Mesodermal cell (in vitro differentiated cells): ENCODE data around the gene PRKAR1B.

Experiments used
- H3K27ac ChIP-seq: 2 replicates; pipeline ENCODE4 v1.7.0; 2013; ENCODE audit warnings: mild to moderate bottlenecking, low read depth, low read length, moderate library complexity; ENCODE audit not compliant: severe bottlenecking
- H3K36me3 ChIP-seq: 2 replicates; pipeline ENCODE4 v1.7.1; 2013; ENCODE audit warnings: mild to moderate bottlenecking, low read length, moderate library complexity; ENCODE audit not compliant: control insufficient read depth, insufficient read depth
- H3K4me1 ChIP-seq: one replicate; pipeline ENCODE4 v1.7.1; 2013; ENCODE audit warnings: mild to moderate bottlenecking, low read length; ENCODE audit not compliant: insufficient read depth, control insufficient read depth, poor library complexity, severe bottlenecking
- H3K4me3 ChIP-seq: 2 replicates; pipeline ENCODE4 v1.7.0; 2013; ENCODE audit warnings: low read length, control low read depth, mild to moderate bottlenecking; ENCODE audit not compliant: insufficient read depth, poor library complexity, severe bottlenecking; ENCODE audit errors: extremely low read depth
- H3K9me3 ChIP-seq: 2 replicates; pipeline ENCODE4 v1.7.1; 2013; ENCODE audit warnings: mild to moderate bottlenecking, low read length, moderate library complexity; ENCODE audit not compliant: control insufficient read depth
- WGBS, 2 experiments: methylation state at CpG; one replicate each; pipeline ENCODE4 v1.1.5; 2013; ENCODE audit warnings: missing lambda C conversion rate in 2 of 2; ENCODE audit not compliant: insufficient coverage in 2 of 2; 5-methylcytosine and 5-hydroxymethylcytosine counted together

The PRKAR1B gene

DNA sequence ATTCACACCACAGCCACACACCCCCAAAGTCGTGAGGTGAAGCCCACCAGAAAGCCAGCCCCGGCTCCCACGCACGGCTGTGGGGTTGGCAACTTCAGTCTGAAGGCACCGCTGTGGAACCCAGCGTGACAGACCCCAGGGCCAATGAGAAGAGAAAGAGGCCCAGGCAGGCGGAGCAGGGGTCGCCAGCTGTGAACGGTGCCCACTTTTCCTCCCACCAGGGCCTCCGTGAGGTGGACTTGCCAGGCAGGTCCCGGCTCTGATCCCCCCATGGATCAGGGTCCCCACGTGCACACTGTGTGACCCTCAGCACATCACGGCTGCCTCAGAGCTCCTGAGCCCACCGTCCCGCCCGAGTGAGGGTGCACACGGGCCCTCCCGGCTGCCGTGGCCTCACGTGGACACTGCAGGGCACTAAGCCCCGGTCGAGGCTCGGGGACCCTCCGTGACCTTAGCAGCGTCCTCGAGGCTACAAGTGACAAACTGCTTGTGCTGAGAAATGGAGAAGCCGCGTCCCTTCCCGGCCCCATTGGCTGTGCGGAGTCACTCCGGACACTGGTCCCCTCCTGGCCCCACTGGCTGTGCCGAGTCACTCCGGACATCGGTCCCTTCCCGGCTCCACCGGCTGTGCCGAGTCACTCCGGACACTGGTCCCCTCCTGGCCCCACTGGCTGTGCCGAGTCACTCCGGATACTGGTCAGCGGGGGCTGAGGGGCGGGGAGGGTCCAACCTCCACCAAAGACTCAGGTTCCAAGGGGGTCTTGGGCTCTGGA lies 135.0 kb downstream of the PRKAR1B start:
- peaks cover 8% of the 10 kb centered on the region for H3K36me3 ChIP-seq
- peaks cover 10% of the 10 kb centered on the region for H3K4me1 ChIP-seq
- 95% methylated on average over 30 to 42 of the region's 42 CpGs for WGBS, 2 experiments
- no peaks in the 10 kb centered on the region for H3K9me3 ChIP-seq
- no peak overlapping the region for H3K27ac ChIP-seq
- no peak overlapping the region for H3K4me3 ChIP-seq

DNA sequence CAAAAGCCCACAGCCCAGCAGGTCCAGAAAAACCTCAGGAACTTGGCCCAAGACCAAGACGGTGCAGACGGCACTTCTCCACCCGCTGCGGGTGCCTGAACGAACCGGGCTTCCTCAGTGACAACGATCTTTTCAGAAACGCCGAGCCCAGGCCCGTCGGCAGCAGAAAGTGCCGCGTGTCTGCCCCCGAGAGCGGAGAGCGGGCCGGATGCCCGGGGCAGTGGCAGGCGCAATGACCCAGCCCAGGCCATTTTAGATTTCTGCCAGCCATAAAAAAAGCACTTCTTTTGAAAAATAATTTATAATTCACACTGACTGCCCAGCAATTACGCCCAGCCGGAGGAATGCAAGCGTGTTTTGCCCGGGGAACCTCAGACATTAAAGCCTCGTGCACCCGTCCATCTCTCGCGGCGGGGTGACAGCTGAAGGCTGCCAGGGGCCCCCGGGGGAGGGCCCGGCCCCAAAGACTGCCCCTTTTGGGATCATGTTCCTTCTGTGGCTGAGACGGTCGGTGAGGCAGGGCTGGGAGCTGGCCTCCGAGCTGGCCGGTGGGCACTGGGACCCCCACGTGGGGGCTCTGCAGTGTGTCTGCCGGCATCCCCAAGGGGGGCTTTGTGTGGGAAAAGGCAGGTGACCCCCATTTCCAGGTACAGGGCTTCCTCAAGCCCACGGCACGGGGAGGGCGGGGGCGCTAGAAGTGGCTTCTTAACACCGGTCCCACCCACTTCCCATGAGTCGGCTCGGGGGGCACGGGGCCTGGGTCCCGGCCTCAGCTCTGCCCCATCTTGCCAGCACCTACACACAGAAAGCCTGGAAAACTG lies 136.1 kb downstream of the PRKAR1B start:
- Histone ChIP-seq H3K9me3 (peaks cover 6% of the 10 kb centered on the region), H3K36me3 (peaks cover 8% of the 10 kb centered on the region), H3K4me1 (peaks cover 11% of the 10 kb centered on the region), H3K4me3 (no peak overlapping the region), H3K27ac (no peak overlapping the region)
- WGBS, 2 experiments = 89 to 92% methylated on average over 35 to 43 of the region's 45 CpGs

DNA sequence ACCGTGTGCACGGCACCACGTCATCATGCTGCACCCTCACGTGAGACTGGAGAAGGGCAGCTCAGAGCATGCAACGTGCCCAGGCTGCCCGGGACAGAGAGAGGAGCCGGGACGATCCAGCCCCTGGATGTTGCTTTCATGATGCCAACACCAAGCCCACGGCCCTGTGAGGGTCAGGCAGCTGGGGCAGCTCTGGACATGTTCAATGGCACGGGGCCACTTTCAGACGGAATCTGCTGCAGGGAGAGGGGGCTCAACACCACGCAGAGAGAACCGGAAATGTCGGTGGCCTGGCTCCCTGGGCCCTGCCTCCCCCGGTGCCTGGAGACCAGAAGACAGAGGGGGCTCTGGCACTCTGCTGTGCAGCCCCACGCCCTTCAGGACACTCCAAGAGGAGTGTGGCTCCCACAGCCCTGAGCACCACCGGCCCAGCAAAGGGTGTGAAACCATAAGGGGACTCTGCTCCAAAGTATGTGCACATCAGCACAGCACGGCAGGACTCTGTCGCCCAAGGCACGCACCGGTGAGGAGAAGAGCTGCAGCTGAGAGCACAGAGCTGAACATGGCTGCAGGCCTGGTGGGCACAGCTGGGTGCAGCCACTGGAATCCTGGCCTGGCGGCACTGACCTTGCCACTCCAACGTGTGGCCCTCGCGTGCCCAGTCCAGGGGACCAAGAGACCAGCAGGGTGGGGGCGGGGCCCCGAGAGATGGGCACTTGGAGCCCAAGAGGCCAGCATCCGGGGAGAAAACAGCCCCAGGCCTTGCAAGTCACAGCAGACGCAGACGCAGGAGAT lies 137.1 kb downstream of the PRKAR1B start:
- Histone ChIP-seq H3K4me1 (peaks cover 11% of the 10 kb centered on the region), H3K36me3 (peaks cover 8% of the 10 kb centered on the region), H3K4me3 (no peak overlapping the region), H3K27ac (no peak overlapping the region), H3K9me3 (peaks cover 6% of the 10 kb centered on the region)
- 94 to 96% methylated on average over 29 to 30 of the region's 30 CpGs for WGBS, 2 experiments

DNA sequence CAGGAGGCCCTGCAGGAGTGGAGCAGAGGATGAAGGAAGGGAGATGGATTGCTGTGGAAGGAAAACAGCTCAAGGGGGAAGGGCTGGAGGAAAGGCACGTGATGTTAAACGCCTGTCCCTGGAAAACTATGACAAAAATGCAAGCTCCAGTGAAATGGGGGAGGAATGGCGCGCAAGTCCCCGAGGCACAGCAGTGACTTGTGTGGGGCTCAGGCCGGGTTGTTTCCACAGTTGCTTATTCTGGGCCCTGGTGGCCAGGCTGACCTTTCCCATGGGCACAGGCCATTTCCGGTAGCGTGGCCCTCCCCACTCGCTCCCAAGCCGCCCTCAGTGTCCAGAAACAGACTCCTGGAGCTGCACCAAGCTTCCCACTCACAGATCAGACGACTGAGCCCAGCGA lies 139.3 kb downstream of the PRKAR1B start:
- 69 to 75% methylated on average over 10 of the region's 12 CpGs for WGBS, 2 experiments

DNA sequence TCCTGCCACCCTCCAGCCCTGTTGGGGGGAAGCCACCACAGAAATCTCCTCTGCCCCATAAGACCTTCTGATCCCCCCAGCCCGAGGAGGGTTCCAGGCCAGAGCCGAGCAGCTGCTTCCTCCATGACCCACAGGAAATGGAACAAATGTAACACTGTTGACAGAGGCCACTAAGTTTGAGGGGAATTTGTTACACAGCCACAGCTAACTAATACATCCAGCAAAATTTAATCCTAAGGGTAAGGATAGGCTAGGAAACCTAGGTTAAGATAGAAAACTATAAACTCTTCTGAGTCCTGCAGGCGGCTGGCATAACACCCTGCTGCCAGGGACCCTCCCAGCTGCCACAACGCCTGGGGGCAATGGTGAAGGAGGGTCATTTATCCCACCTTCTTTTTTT lies 140.6 kb downstream of the PRKAR1B start:
- 100% methylated on average over 1 of the region's 4 CpGs; no CpG with 5 or more reads in 1 of the 2 experiments for WGBS, 2 experiments

More for the DNA sequence above, 139.3 kb downstream of the PRKAR1B start:
- no peak overlapping the region for H3K4me3 ChIP-seq
- H3K4me1 ChIP-seq = peaks cover 11% of the 10 kb centered on the region
- peaks cover 6% of the 10 kb centered on the region for H3K9me3 ChIP-seq
- H3K36me3 ChIP-seq = peaks cover 8% of the 10 kb centered on the region
- H3K27ac ChIP-seq = no peak overlapping the region

DNA sequence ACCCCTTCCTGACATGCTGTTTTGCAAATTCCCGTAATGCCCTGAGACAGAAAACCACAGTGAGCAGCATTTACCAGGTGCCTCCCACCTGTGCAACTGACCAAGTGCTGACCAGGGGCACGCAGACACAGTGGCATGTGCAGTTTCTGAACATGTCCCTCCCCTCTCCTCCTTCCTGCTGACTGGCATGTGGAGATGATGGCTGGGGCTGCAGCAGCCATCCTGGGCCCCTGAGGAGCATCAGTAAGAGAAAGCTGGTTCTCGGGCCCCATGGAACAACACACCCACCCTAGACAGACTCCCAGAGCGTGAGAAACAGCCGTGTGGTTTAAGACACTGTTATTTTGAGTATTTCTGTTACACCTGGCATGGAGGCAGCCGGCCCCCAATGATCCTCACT lies 141.2 kb downstream of the PRKAR1B start:
- no peak overlapping the region for H3K4me3 ChIP-seq
- H3K36me3 ChIP-seq = peaks cover 8% of the 10 kb centered on the region
- H3K9me3 ChIP-seq = peaks cover 6% of the 10 kb centered on the region
- H3K27ac ChIP-seq = no peak overlapping the region
- peaks cover 11% of the 10 kb centered on the region for H3K4me1 ChIP-seq
- 78 to 87% methylated on average over 3 to 5 of the region's 6 CpGs for WGBS, 2 experiments

More for the DNA sequence above, 140.6 kb downstream of the PRKAR1B start:
- no peak overlapping the region for H3K4me3 ChIP-seq
- H3K36me3 ChIP-seq = peaks cover 8% of the 10 kb centered on the region
- peaks cover 11% of the 10 kb centered on the region for H3K4me1 ChIP-seq
- H3K9me3 ChIP-seq = peaks cover 6% of the 10 kb centered on the region
- no peak overlapping the region for H3K27ac ChIP-seq

DNA sequence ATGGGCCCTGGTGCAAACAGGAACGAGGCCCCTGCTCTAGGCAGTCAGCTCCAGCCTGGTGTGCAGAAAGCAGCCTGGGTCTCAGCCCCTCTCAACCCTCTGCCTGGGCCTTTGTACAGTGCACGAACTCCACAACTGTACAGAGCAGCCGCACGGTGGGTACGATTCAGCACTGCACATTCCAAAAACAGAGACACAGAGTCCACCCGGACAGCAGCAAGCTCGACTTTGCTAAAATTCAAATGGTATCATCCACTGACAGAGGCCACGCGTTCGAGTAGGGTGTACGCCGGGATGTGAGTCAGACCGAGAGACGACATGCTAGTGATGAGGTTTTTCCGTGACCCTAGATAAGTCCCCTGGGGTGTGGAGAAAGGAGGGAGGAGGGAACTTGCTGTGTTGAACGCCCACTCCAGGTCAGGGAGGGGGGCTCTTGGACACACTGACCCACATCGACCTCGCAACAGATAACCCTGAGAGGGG lies 141.8 kb downstream of the PRKAR1B start:
- Histone ChIP-seq H3K4me3 (no peak overlapping the region), H3K9me3 (peaks cover 6% of the 10 kb centered on the region), H3K36me3 (peaks cover 8% of the 10 kb centered on the region), H3K27ac (peak overlapping the region; percentile 23), H3K4me1 (peaks cover 11% of the 10 kb centered on the region)
- 94 to 95% methylated on average over 14 to 18 of the region's 18 CpGs for WGBS, 2 experiments

DNA sequence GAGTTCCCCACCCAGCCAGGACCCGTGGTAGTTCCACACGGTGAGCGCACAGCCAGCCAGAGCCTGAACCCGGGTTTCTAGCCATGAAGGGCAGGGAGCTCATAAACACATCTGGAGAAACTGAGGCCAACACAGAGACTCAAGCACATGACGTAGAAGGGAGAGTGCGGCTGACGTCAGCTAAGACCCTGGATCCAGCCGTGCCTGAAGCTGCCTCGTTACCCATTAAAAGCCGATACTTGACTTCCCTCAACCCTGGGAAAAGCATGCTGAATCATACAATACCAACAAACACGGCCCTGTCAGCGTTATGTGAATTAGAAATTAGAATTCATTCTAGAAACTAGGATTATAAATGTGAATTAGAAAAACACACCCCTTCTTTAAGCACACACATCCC lies 142.3 kb downstream of the PRKAR1B start:
- WGBS, 2 experiments = 92 to 97% methylated on average over 7 to 10 of the region's 12 CpGs
- Histone ChIP-seq H3K9me3 (peaks cover 6% of the 10 kb centered on the region), H3K4me3 (no peak overlapping the region), H3K27ac (no peak overlapping the region), H3K4me1 (peaks cover 11% of the 10 kb centered on the region), H3K36me3 (peaks cover 8% of the 10 kb centered on the region)

DNA sequence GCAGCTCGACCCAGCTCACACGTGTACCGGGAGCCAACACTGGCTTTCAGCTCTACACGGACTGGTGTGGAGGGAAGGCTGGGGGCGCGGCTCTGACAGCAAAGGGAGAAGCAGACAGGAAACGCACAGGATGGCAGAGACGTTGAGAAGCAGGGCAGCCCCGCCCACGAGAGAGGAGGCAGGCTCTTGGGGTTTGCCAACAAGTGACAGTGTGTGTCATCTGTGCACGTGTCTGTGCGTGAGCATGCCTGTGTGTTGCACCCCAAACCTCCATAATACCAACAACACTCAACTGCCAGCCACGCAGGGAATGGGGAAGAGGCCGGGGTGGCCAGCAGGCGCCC lies 143.0 kb downstream of the PRKAR1B start:
- peaks cover 8% of the 10 kb centered on the region for H3K36me3 ChIP-seq
- H3K9me3 ChIP-seq = peaks cover 6% of the 10 kb centered on the region
- peaks cover 11% of the 10 kb centered on the region for H3K4me1 ChIP-seq
- WGBS, 2 experiments = 89% methylated on average over 10 to 15 of the region's 15 CpGs
- no peak overlapping the region for H3K27ac ChIP-seq
- H3K4me3 ChIP-seq = no peak overlapping the region

DNA sequence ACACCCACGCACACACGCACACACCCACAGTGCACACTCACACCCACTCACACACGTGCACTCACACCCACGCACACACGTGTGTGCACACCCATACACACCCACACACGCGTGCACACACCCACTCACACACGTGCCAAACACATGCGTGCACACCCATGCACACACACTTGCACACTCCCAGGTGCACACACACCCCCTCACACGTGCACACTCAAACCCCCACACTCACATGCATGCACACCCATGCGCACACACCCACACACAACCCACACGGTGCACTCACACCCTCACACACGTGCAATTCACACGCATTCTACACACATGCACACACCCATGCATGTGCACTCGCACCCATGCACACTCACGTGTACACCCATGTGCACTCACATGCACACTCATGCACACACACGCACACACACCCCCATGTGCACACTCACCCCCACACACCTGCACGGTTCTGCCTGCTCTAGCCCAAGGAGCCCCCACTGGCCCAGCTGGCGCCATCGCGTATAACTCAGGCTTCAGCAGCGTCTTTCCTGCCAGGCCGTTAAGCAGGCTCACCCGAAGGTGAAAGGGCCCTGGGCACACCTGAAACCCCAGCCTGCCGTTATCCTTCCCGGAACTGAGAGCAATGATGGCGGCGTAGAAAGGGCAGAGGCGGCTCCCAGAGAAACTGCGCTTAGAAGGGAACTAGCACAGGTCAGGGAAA lies 143.5 kb downstream of the PRKAR1B start:
- H3K27ac ChIP-seq = no peak overlapping the region
- H3K9me3 ChIP-seq = peaks cover 6% of the 10 kb centered on the region
- H3K4me3 ChIP-seq = no peak overlapping the region
- peaks cover 11% of the 10 kb centered on the region for H3K4me1 ChIP-seq
- H3K36me3 ChIP-seq = peaks cover 3% of the 10 kb centered on the region
- WGBS, 2 experiments = 92 to 95% methylated on average over 20 to 30 of the region's 30 CpGs
